Measurements from ENCODE around the gene SIRT2.

DNA sequence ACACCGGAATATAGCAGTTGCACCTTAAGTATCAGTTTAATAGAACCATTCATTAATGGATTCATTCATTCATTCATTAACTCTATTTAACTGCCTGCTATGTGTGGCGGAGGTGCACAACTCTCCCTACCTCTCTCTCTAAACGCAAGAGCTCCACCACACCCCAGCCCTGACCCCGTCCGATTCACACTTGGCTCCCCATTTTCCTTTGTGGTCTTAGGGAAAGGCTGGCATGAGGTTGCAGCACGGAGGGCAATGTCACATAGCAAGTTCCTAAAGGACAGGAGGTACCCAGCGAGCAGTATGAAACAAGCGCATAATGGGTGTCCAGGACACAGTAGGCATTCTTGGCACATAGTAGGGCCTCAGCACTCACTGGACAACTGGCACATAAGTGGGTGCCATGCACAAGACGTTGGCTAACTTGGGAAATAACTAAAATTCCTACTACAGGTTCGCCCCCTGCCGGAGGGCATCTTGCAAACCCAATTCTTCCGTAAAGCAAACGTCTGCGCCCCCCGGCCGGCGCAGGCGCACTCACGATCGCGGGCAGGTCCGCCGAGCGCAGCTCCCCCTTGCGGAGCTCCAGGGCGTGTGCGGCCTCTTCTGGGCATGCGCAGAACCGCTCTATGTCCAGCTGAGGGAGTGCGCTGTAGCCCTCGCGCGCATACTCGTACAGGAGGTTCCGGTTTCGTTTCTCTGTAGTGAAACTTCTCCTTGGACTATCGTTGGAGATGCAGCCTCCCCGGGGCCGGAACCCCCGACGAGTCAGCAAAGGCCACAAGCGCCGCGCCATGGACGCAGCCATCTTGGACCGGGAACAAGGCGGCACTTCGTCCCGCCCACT lies 30.7 kb upstream of the SIRT2 start, which contains the start of gene SARS2:
- TF ChIP-seq CTCF (conservative IDR thresholded peaks at IDR 0.05; ENCODE audit: low read length), result peak; percentile 99
- TF ChIP-seq EZH2phosphoT487 (IDR thresholded peaks at IDR 0.05; ENCODE audit: borderline replicate concordance), result no peak

Data from Loucy (cell line).